GM10248 (cell line): ENCODE measurements around the gene ARHGDIG.

Experiments
- CTCF ChIA-PET: fragments of 300-600 bp; sonication (Branson Sonifier 250); formaldehyde crosslinking; extraction: SDS; loops from one replicate; lab custom pipeline; 2021; ENCODE audit warnings: antibody characterized with exemption; lab: Yijun Ruan, JAX
- POLR2A ChIA-PET: fragments of 350-650 bp; sonication (Branson Sonifier 250); formaldehyde crosslinking; extraction: SDS; loops from one replicate; lab custom pipeline; 2020; ENCODE audit warnings: antibody characterized with exemption; lab: Yijun Ruan, JAX
- DNase-seq: peaks from one replicate; pipeline ENCODE4 v3.0.0; 2012; ENCODE audit errors: extremely low spot score
- CTCF ChIP-seq: IDR thresholded peaks from 2 replicates; pipeline ENCODE4 v1.5.1; 2012; ENCODE audit warnings: mild to moderate bottlenecking, low read depth; ENCODE audit errors: extremely low read depth, missing control alignments, control extremely low read depth

ARHGDIG gene

GRCh38 chr16:262121-262745 is 18.2 kb upstream of the ARHGDIG start:
- ChIA-PET POLR2A (no interaction called here), CTCF (no interaction called here)
- TF ChIP-seq CTCF: no peak
- DNase-seq: no peak

- TF ChIP-seq CTCF: no peak
- ChIA-PET CTCF (interaction anchor here (0.9 kb wide), 1 partner anchor 10 kb away, joined by 3 read pairs; no protein-coding TSS in a partner anchor), POLR2A (no interaction called here)
- no peak for DNase-seq
These were observed 17.1 kb upstream of the ARHGDIG start for GRCh38 chr16:263182-263774.

- no peak for DNase-seq
- no peak for TF ChIP-seq CTCF
- CTCF ChIA-PET: interaction anchor here (0.9 kb wide), 1 partner anchor 11 kb away, joined by 3 read pairs; no protein-coding TSS in a partner anchor
- POLR2A ChIA-PET: no interaction called here
These were observed 16.4 kb upstream of the ARHGDIG start for GRCh38 chr16:263944-264343.

DNA sequence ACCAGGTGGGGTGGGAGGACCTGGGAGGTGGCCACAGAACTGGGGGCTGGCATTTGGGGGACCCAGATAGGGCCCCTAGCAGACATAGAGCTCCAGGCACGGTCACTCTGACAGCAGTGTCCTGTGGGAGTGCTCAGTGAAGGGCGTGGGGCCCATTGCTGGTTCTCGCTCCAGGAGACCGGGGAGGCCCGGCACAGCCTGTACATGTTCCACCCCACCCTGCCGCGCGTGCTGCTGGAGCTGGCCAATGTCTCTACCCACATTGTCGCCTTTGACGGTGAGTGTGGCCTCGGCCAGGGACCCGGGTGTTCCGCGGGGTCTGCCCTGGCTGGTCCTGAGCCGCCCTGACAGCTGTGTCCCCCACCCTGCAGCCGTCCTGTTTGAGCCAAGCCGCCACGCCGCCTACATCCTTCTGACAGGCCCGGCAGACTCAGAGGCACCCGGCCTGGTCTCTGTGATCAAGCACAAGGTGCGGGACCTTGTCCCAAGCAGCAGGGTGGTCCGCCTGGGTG is 15.9 kb upstream of the ARHGDIG start:
- ChIA-PET CTCF (interaction anchor here (0.9 to 1.6 kb wide), 2 partner anchors 11 to 158 kb away, joined by 3 to 4 read pairs; no protein-coding TSS in a partner anchor), POLR2A (no interaction called here)
- no peak for DNase-seq
- no peak for TF ChIP-seq CTCF

DNA sequence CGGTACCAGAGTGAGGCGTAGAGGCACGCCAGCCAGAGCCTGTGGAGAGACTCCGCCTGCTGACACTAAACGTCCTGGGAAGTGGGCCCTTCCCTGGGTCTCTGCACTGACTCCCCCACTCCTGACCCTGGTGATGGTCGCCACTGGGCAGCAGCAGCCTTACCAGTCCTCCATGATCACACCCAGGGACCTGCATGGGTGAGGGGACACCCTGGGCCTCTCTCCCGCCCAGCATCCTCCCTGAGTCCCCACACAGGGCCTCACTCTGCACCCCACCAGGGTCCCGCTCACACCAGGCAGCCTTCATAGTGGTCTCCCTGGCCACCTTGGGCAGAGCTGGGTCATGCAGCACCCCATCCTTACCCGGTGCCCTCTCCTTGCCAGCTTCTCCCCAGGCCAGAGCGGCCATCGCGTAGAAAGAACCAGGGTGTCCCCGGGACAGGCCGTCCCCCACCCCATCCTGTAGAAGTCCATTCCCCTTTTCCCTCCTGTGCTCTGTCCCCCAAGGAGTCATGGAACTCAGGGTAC is 15.3 kb upstream of the ARHGDIG start:
- TF ChIP-seq CTCF: no peak
- ChIA-PET CTCF (interaction anchor here (1.6 kb wide), 1 partner anchor 158 kb away, joined by 4 read pairs; no protein-coding TSS in a partner anchor), POLR2A (no interaction called here)
- DNase-seq: no peak

- POLR2A ChIA-PET: no interaction called here
These were observed 14.7 kb upstream of the ARHGDIG start for GRCh38 chr16:265711-266110.

More at GRCh38 chr16:265711-266110, 14.7 kb upstream of the ARHGDIG start:
- CTCF ChIA-PET: interaction anchor here (1.6 kb wide), 1 partner anchor 159 kb away, joined by 4 read pairs; no protein-coding TSS in a partner anchor
- TF ChIP-seq CTCF: no peak
- no peak for DNase-seq
